ENCODE results near the gene PEX26.

The PEX26 gene

DNA sequence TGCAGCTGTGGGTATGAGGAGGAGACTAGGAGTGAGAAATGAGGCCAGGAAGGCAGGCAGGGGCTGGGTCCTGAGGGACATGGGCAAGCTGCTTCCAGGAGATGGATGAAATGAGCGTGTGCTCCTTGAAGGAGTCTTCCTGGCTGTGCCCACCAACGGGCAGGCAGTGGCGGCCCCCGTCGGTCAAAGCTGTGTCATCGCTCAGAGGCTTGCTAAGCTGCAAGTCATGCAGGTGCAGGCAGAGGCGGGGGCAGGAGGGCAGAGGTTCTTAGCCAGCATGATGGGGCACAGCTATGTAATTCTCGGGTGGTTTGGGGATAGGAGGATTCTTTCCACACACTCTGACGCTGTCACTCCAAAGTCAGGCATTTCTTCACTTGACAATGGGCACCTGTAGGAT lies 12.5 kb upstream of the PEX26 start:
- Histone ChIP-seq H3K9me3 (no peaks in the 10 kb centered on the region), H3K4me1 (no peaks in the 10 kb centered on the region), H3K4me3 (ENCODE audit: low read depth, low read length) (no peak overlapping the region), H3K27me3 (no peaks in the 10 kb centered on the region), H3K36me3 (no peaks in the 10 kb centered on the region)
- TF ChIP-seq, protein P1, sequence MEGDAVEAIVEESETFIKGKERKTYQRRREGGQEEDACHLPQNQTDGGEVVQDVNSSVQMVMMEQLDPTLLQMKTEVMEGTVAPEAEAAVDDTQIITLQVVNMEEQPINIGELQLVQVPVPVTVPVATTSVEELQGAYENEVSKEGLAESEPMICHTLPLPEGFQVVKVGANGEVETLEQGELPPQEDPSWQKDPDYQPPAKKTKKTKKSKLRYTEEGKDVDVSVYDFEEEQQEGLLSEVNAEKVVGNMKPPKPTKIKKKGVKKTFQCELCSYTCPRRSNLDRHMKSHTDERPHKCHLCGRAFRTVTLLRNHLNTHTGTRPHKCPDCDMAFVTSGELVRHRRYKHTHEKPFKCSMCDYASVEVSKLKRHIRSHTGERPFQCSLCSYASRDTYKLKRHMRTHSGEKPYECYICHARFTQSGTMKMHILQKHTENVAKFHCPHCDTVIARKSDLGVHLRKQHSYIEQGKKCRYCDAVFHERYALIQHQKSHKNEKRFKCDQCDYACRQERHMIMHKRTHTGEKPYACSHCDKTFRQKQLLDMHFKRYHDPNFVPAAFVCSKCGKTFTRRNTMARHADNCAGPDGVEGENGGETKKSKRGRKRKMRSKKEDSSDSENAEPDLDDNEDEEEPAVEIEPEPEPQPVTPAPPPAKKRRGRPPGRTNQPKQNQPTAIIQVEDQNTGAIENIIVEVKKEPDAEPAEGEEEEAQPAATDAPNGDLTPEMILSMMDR (IDR thresholded peaks at IDR 0.05; ENCODE audit: low read depth, low read length): no peak
- DNase-seq: no peak

GRCh38 chr22:18066181-18066859 lies 11.5 kb upstream of the PEX26 start:
- Histone ChIP-seq H3K4me1 (no peaks in the 10 kb centered on the region), H3K9me3 (no peaks in the 10 kb centered on the region), H3K36me3 (no peaks in the 10 kb centered on the region), H3K27me3 (no peaks in the 10 kb centered on the region; the same call in 1 of the 2 replicates), H3K4me3 (ENCODE audit: low read depth, low read length) (no peak overlapping the region)
- no peak for DNase-seq
- TF ChIP-seq, protein P1 (IDR thresholded peaks at IDR 0.05; ENCODE audit: low read depth, low read length): no peak

GRCh38 chr22:18067121-18067520 lies 10.7 kb upstream of the PEX26 start:
- Histone ChIP-seq H3K9me3 (no peaks in the 10 kb centered on the region), H3K36me3 (no peaks in the 10 kb centered on the region), H3K27me3 (no peaks in the 10 kb centered on the region; the same call in 1 of the 2 replicates), H3K4me3 (ENCODE audit: low read depth, low read length) (no peak overlapping the region), H3K4me1 (no peaks in the 10 kb centered on the region)
- DNase-seq: no peak
- TF ChIP-seq, protein P1 (IDR thresholded peaks at IDR 0.05; ENCODE audit: low read depth, low read length): no peak

- Histone ChIP-seq H3K36me3 (no peaks in the 10 kb centered on the region), H3K4me3 (ENCODE audit: low read depth, low read length) (no peak overlapping the region), H3K4me1 (no peaks in the 10 kb centered on the region), H3K27me3 (no peaks in the 10 kb centered on the region; the same call in 1 of the 2 replicates), H3K9me3 (no peaks in the 10 kb centered on the region)
- TF ChIP-seq, protein P1 (IDR thresholded peaks at IDR 0.05; ENCODE audit: low read depth, low read length): no peak
- DNase-seq: no peak
Observed at GRCh38 chr22:18067548-18068341, 10.0 kb upstream of the PEX26 start.

DNA sequence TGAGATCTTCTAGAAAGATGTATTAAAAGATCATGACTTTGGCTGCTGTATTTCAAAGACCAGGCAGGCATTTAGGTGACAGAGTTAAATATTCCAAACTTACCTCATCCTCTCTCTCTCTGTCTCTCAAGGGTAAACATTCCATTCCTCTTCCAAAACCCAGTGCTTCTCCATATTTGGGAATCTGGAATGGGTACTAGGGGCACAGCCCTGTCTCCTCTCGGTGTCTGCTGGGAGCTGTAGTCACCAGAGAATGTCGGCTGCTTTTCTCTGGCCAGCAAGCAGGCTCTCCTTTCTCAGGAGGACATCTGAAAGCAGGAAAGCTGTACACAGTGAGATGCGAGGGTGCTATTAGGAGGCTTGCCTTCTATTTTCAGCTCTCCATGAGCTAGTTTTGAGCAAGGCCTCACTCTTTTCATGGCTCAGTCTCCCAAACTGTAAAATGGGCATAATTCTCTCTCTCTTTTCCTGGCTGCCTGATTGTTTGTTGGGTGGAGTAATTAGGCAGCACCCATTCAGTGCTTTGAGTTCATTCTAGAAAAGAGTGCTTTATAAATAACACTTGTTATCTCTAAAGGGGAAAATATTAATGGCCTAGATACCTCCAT lies 9.3 kb upstream of the PEX26 start:
- no peaks in the 10 kb centered on the region for H3K4me1 ChIP-seq
- no peak for DNase-seq
- H3K4me3 ChIP-seq (ENCODE audit: low read depth, low read length): no peak overlapping the region
- no peaks in the 10 kb centered on the region for H3K9me3 ChIP-seq
- no peaks in the 10 kb centered on the region for H3K36me3 ChIP-seq
- H3K27me3 ChIP-seq: no peaks in the 10 kb centered on the region; the same call in 1 of the 2 replicates
- TF ChIP-seq, protein P1 (IDR thresholded peaks at IDR 0.05; ENCODE audit: low read depth, low read length): no peak

Measured in BE2C (cell line).